Pancreas (tissue), 10 donors: ENCODE measurements around the gene CETP. TPM values are rescaled to one million over a fixed set of nuclear protein-coding genes. Genes with fewer than 3 reads are reported as not detected.
"Not testable (repeated sequence)": the region's sequence is repeated elsewhere in the genome, so short reads cannot be mapped to it uniquely, and the experiment has no call there.

ENCODE experiments used
- ATAC-seq, 4 donors: fragments of 200-7000 bp; cut with Tn5 transposase; one replicate each; pipeline versions ENCODE4 v1.8.0 to v1.9.1; 2020; ENCODE audit warnings: mild to moderate bottlenecking in 4 of 4, moderate library complexity in 4 of 4
- DNase-seq, 6 donors: peaks; one replicate each; pipeline ENCODE4 v3.0.0-alpha.2; 2020
- FAIRE-seq: peaks from 2 replicates; lab custom pipeline; 2012; peaks lifted over from hg19 to GRCh38; lab: Jason Lieb, UNC
- H3K27ac ChIP-seq, 4 donors: fragments of 200-600 bp; sonication (generic); 1 replicate in 3 of 4; 2 replicates in 1 of 4; pipeline versions ENCODE4 v1.5.0 to v1.8.0; 2020
- H3K27me3 ChIP-seq, 4 donors: fragments of 200-600 bp; one replicate each; pipeline ENCODE4 v1.8.0; 2021
- H3K36me3 ChIP-seq, 3 donors: fragments of 200-600 bp; sonication (generic) in 1 of 3; one replicate each; pipeline versions ENCODE4 v1.5.0 to v1.8.0; 2020 to 2021
- H3K4me1 ChIP-seq, 3 donors: fragments of 200-600 bp; one replicate each; pipeline ENCODE4 v1.8.0; 2021
- H3K4me3 ChIP-seq, 4 donors: fragments of 200-600 bp; sonication (generic) in 2 of 4; one replicate each; pipeline versions ENCODE4 v1.5.0 to v1.8.0; 2020 to 2021
- H3K9me3 ChIP-seq, 4 donors: fragments of 200-600 bp; one replicate each; pipeline ENCODE4 v1.8.0; 2021
- CTCF ChIP-seq, 4 donors: fragments of 200-600 bp; sonication (generic) in 3 of 4; IDR thresholded peaks; one replicate each; pipeline versions ENCODE4 v1.5.0 to v1.8.0; 2021; ENCODE audit warnings: antibody characterized with exemption in 4 of 4
- WGBS, 2 donors: extraction: QIAGEN DNeasy Blood & Tissue Kit; methylation state at CpG; one replicate each; pipeline ENCODE4 v1.1.7; 2013; 5-methylcytosine and 5-hydroxymethylcytosine counted together
- intact Hi-C, 3 donors: fragments of 100-400 bp; cut with DNase I; formaldehyde crosslinking; loops; one replicate each; pipeline versions ENCODE4 v1.11.1 to v1.14.2; 2022
- polyA plus RNA-seq, 2 donors: library from polyadenylated mRNA; stranded (reverse); fragments of 200-250 nt; gene quantifications; one replicate each; pipeline ENCODE4 v1.2.3, GENCODE V29; 2013
- total RNA-seq, 6 donors: library from RNA; stranded (reverse); fragmentation: NEBNext Ultra II Directional in 4 of 6; extraction: Animal tissue kit (Norgen Biotek cat#: 25700) in 4 of 6; gene quantifications; one replicate each; pipeline versions ENCODE4 v1.2.1 to v1.2.4, GENCODE V29; 2021 to 2023
- donor health status: healthy with polysubstance abuse.
- donor health status: DM: no; HTN: no; CAD: no; lungs with moderate emphysema.
- donor health status: DM: no; HTN: no; CAD: no.
- donor health status: control.
- donor health status: control.
- donor health status: Bipolar disorder and iron deficiency.
- donor health status: DM: yes; HTN: yes; CAD: no.
- donor health status: DM: no; HTN: no; CAD: no.
- donor health status: DM: no; HTN: no; CAD: no.
- donor health status: DM: yes; HTN: yes; CAD: no.

The CETP gene
- total and polyA plus RNA-seq, 8 donors = 0.12 to 1.0 (median 0.26) TPM; not detected in 1

GRCh38 chr16:56986361-56986760 lies 24.6 kb downstream of the CETP start:
- DNase-seq (no peak), FAIRE-seq (no peak), ATAC-seq (no peak)
- H3K27me3 ChIP-seq = no peaks in the 10 kb centered on the region
- H3K9me3 ChIP-seq = no peaks in the 10 kb centered on the region
- intact Hi-C loops = no loop called here
- WGBS, 2 donors = 18 to 50% methylated on average over 1 of the region's 1 CpG
- TF ChIP-seq CTCF (IDR thresholded peaks at IDR 0.05) = no peak
- H3K27ac ChIP-seq = no peak overlapping the region
- H3K36me3 ChIP-seq = no peaks in the 10 kb centered on the region
- H3K4me1 ChIP-seq = peaks cover 0 to 17% (median 5%) of the 10 kb centered on the region in 3 donors
- no peak overlapping the region for H3K4me3 ChIP-seq

- peaks cover 0 to 17% (median 5%) of the 10 kb centered on the region in 3 donors for H3K4me1 ChIP-seq
- FAIRE-seq, H3K36me3 ChIP-seq, H3K27ac ChIP-seq, H3K27me3 ChIP-seq, DNase-seq, intact Hi-C loops, ATAC-seq, H3K9me3 ChIP-seq, H3K4me3 ChIP-seq: not testable (repeated sequence)
- 87 to 93% methylated on average over 4 of the region's 4 CpGs for WGBS, 2 donors
Observed at GRCh38 chr16:56986908-56987307, 25.2 kb downstream of the CETP start.

GRCh38 chr16:56987692-56988091 lies 25.9 kb downstream of the CETP start:
- WGBS, 2 donors = 94 to 95% methylated on average over 2 of the region's 2 CpGs

GRCh38 chr16:56988161-56988947 lies 26.6 kb downstream of the CETP start:
- WGBS, 2 donors = 91 to 93% methylated on average over 6 of the region's 6 CpGs
- Histone ChIP-seq H3K27me3 (no peaks in the 10 kb centered on the region), H3K27ac (peak overlapping the region in 1 of 4 donors; percentile 67), H3K4me1 (peaks cover 0 to 17% (median 5%) of the 10 kb centered on the region in 3 donors), H3K4me3 (peak overlapping the region in 2 of 4 donors; percentile 65 to 79), H3K9me3 (no peaks in the 10 kb centered on the region), H3K36me3 (no peaks in the 10 kb centered on the region)
- DNase-seq = no peak
- TF ChIP-seq CTCF (IDR thresholded peaks at IDR 0.05) = no peak
- intact Hi-C loops = no loop called here
- peak in 3 of 4 donors; percentile 2 to 7 (median 3) for ATAC-seq
- FAIRE-seq = no peak

More at GRCh38 chr16:56987692-56988091, 25.9 kb downstream of the CETP start:
- Histone ChIP-seq H3K9me3 (no peaks in the 10 kb centered on the region), H3K4me1 (peaks cover 0 to 17% (median 5%) of the 10 kb centered on the region in 3 donors), H3K27ac (no peak overlapping the region), H3K27me3 (no peaks in the 10 kb centered on the region), H3K36me3 (no peaks in the 10 kb centered on the region), H3K4me3 (no peak overlapping the region)
- intact Hi-C loops = no loop called here
- DNase-seq (no peak), ATAC-seq (no peak), FAIRE-seq (no peak)
- no peak for TF ChIP-seq CTCF (IDR thresholded peaks at IDR 0.05)

- Histone ChIP-seq H3K9me3 (no peaks in the 10 kb centered on the region), H3K4me3 (peak within 1 kb of the TSS; percentile 47 to 79 (median 66)), H3K36me3 (no peaks in the 10 kb centered on the region), H3K27me3 (no peaks in the 10 kb centered on the region), H3K27ac (peak within 1 kb of the TSS in 3 of 4 donors; percentile 41 to 70 (median 67)), H3K4me1 (peaks cover 0 to 14% (median 5%) of the 10 kb centered on the region in 3 donors)
- ATAC-seq = peak; percentile 93 to 95 (median 94)
- intact Hi-C loops = no loop called here
- TF ChIP-seq CTCF (IDR thresholded peaks at IDR 0.05) = no peak
- peak; percentile 80 to 92 (median 86) for DNase-seq
- FAIRE-seq = no peak
- WGBS, 2 donors = 8 to 9% methylated on average over 56 to 64 of the region's 64 CpGs
Observed at GRCh38 chr16:56988948-56989945, 27.5 kb downstream of the CETP start, which contains the start of gene NLRC5. Gene NLRC5 (plus strand): TSS chr16:56989557. CDS start chr16:57020713, 31,156 bp downstream.
